OCI-LY3 (cell line): Measurements from ENCODE around the gene NTNG2.

ENCODE experiments used
- CTCF ChIP-seq: fragments of 200-600, 300-600 bp; sonication (generic); IDR thresholded peaks from 2 replicates; pipeline ENCODE4 v1.5.1; 2014; ENCODE audit warnings: antibody characterized with exemption, low read length, low read depth
- EZH2phosphoT487 ChIP-seq: fragments of 200-600 bp; shearing (Covaris generic); IDR thresholded peaks from 2 replicates; pipeline ENCODE4 v1.6.1; 2018; ENCODE audit warnings: antibody characterized with exemption, mixed run types, low read depth

DNA sequence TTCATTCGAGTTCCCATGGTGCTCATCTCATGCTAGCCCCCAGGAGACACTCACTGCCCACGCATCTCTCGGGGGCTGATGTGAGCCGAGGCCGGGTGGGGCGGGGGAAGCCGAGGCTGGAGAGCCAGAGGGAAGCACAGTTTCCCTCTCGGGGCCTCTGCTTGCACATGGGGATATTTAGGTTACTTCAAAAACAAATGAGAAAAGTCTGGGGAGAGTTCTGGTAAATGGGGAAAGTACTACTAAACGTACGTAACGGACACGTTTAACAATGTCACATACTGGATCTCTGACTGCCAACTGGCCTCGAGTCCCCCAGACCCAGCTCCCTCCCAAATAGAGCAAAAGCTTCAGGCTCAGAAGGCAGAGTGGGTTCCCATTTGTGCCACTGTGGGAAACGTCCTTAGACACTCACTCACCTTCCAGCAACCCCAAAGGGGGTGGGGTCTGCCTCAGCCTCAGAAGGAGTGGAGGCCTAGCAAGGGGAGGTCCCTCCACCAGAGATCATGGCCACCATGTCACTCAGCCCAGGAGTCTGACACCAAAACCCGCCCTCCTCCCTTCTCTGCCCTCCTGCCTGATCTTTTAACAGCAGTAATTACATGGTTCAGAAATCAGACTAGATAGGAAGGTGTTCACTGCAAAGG lies 33.8 kb upstream of the NTNG2 start:
- TF ChIP-seq CTCF (no peak), EZH2phosphoT487 (no peak)
